GM12864 (cell line): ENCODE measurements around the gene DYNLL1.

Source experiments
- DNase-seq: peaks from one replicate; pipeline ENCODE4 v3.0.0-alpha.2; 2011; ENCODE audit warnings: low read depth
- H3K4me3 ChIP-seq: 2 replicates; pipeline ENCODE4 v1.5.1; 2011; ENCODE audit warnings: mild to moderate bottlenecking, low read depth, low read length, control low read depth
- CTCF ChIP-seq: IDR thresholded peaks from 2 replicates; pipeline ENCODE4 v1.5.1; 2011; ENCODE audit warnings: low read depth, mild to moderate bottlenecking, moderate library complexity, low read length, control low read depth, inconsistent platforms; ENCODE audit errors: missing control alignments

Gene DYNLL1

GRCh38 chr12:120460157-120460556, 35.8 kb upstream of the DYNLL1 start:
- TF ChIP-seq CTCF: no peak
- DNase-seq: no peak
- H3K4me3 ChIP-seq: no peak overlapping the region

GRCh38 chr12:120462099-120462640, 33.7 kb upstream of the DYNLL1 start:
- H3K4me3 ChIP-seq: no peak overlapping the region
- no peak for DNase-seq
- TF ChIP-seq CTCF: no peak

GRCh38 chr12:120463712-120464111, 32.2 kb upstream of the DYNLL1 start:
- no peak overlapping the region for H3K4me3 ChIP-seq
- no peak for TF ChIP-seq CTCF
- no peak for DNase-seq

GRCh38 chr12:120465756-120466155, 30.2 kb upstream of the DYNLL1 start:
- H3K4me3 ChIP-seq: no peak overlapping the region
- TF ChIP-seq CTCF: no peak
- DNase-seq: no peak

GRCh38 chr12:120466560-120467315, 29.2 kb upstream of the DYNLL1 start:
- H3K4me3 ChIP-seq: no peak overlapping the region
- no peak for DNase-seq
- TF ChIP-seq CTCF: peak; percentile 60

- no peak overlapping the region for H3K4me3 ChIP-seq
- DNase-seq: no peak
- no peak for TF ChIP-seq CTCF
Measured at GRCh38 chr12:120467439-120467838, 28.5 kb upstream of the DYNLL1 start.
